NCI-H82 (cell line): ENCODE results near the gene SCMH1.
"Not testable (repeated sequence)": the region's sequence is repeated elsewhere in the genome, so short reads cannot be mapped to it uniquely, and the experiment has no call there.

ENCODE experiments used
- DNase-seq: peaks from one replicate; lab custom pipeline; 2025; lab: John Stamatoyannopoulos, UW

Gene SCMH1

DNA sequence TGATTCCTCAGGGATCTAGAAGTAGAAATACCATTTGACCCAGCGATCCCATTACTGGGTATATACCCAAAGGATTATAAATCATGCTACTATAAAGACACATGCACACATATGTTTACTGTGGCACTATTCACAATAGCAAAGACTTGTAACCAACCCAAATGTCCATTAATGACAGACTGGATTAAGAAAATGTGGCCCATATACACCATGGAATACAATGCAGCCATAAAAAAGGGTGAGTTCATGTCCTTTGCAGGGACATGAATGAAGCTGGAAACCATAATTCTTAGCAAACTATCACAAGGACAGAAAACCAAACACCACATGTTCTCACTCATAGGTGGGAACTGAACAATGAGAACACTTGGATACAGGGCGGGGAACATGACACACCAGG, 30.5 kb downstream of the SCMH1 start:
- not testable (repeated sequence) for DNase-seq

DNA sequence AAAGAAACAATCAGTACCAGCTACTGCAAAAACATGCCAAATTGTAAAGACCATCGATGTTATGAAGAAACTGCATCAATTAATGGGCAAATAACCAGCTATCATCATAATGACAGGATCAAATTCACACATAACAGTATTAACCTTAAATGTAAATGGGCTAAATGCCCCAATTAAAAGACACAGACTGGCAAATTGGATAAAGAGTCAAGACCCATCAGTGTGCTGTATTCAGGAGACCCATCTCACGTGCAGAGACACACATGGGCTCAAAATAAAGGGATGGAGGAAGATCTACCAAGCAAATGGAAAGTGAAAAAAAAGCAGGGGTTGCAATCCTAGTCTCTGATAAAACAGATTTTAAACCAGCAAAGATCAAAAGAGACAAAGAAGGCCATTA, 35.1 kb downstream of the SCMH1 start:
- not testable (repeated sequence) for DNase-seq

- no peak for DNase-seq
Measured at GRCh38 chr1:41200728-41201127, 41.4 kb downstream of the SCMH1 start.

- no peak for DNase-seq
Measured at GRCh38 chr1:41199375-41199774, 42.7 kb downstream of the SCMH1 start.

- DNase-seq: peak; percentile 59
Measured at GRCh38 chr1:41192456-41193178, 49.5 kb downstream of the SCMH1 start.

DNA sequence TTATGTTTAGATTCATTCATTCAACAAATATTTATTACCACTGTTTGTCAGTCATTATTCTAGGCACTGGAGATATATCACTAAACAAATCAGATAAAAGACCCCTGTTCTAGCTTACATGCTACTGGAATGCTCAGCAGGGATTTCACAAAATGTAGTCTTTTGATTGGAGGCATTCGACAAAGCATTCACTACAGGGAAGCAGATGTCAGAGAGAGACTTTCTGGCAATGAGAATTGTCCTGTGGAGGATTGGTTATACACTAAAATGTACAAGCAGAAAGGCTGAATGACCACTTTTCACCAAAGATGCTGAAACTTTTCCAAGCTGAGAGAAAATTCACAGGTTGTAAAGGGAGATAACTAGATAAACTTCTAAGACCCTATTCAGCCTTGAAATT, 57.7 kb downstream of the SCMH1 start:
- DNase-seq: no peak

DNA sequence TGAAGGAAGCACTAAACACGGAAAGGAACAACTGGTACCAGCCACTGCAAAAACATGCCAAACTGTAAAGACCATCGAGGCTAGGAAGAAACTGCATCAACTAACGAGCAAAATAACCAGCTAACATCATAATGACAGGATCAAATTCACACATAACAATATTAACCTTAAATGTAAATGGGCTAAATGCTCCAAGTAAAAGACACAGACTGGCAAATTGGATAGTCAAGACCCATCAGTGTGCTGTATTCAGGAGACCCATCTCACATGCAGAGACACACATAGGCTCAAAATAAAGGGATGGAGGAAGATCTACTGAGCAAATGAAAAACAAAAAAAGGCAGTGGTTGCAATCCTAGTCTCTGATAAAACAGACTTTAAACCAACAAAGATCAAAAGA, 63.9 kb downstream of the SCMH1 start:
- not testable (repeated sequence) for DNase-seq

- DNase-seq: no peak
Measured at GRCh38 chr1:41175546-41175945, 66.6 kb downstream of the SCMH1 start.

DNA sequence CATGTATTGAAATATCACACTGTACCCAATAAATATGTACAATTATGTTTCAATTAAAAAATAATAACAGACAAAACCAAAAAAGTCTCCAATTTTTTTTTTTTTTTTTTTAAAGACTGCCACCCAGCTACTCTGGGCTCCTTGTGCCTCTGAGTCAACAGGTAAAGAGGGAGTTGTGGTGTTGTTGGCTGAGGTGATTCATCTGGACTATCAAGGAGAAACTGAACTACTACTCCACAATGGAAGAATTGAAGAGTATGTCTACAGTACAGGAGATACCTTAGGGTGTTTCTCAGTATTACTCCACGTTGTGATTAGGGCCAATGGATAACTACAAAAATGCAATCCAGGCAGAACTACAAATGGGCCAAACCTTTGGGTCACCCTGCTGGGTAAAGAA, 67.9 kb downstream of the SCMH1 start:
- no peak for DNase-seq

DNA sequence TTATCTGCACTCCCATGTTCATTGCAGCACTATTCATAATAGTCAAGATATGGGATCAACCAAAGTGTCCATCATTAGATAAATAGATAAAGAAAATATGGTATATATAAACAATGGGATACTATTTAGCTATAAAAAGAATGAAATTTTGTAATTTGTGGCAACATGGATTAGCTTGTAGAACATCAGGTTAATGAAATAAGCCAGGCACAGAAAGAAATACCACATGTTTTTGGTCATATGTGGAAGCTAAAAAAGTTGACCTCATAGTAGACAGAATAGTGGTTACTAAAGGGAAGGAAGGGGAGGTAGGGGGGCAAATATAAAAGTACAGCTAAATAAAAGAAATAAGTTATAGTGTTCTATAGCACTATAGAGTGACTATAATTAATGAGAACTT, 68.5 kb downstream of the SCMH1 start:
- DNase-seq: no peak

DNA sequence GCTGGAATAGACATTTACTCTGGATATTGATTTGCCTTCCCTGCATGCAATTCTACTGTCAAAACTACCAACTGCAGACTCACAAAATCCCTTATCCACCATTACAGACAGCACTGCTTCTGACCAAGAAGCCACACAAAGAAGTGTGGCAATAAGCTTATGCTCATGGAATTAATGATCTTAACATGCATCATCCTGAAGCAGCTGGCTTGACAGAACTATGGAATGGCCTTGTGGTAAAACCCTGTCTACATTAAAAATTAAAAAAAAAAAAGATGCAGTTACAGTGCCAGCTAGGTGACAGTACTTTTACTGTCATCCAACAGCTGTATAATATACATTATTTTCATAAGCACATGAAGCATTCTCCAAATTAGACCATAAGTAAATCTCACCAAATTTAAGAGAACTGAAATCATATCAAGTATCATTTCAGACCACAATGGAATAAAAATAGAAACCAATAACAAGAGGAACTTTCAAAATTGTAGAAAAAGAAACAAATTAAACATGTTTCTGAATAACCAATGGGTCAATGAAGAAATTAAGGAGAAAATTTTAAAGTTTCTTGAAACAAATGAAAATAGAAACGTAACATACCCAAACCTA, 70.7 kb downstream of the SCMH1 start:
- no peak for DNase-seq

DNA sequence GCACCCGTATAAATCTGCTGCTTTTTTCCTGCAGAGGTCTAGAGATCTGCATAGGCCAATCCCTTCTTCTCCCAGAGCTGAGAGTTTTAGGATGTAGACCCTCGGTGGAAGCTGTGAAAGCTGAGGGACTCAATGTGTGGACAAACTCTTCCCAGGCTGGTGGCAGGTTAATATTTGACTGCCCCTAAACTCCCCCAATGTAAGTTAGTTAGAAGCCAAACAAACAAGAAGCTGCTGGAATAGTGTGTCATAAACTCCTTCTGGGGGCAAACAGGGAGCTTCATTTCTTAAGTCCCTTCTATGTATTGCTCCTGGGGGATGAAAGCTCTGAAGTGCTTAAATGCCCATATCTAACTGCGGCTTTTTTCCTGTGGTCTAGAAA, 72.3 kb downstream of the SCMH1 start:
- DNase-seq: no peak

- no peak for DNase-seq
Measured at GRCh38 chr1:41169066-41169798, 72.9 kb downstream of the SCMH1 start.

- DNase-seq: no peak
Measured at GRCh38 chr1:41167667-41168066, 74.4 kb downstream of the SCMH1 start.

- no peak for DNase-seq
Measured at GRCh38 chr1:41164727-41165126, 77.4 kb downstream of the SCMH1 start.

DNA sequence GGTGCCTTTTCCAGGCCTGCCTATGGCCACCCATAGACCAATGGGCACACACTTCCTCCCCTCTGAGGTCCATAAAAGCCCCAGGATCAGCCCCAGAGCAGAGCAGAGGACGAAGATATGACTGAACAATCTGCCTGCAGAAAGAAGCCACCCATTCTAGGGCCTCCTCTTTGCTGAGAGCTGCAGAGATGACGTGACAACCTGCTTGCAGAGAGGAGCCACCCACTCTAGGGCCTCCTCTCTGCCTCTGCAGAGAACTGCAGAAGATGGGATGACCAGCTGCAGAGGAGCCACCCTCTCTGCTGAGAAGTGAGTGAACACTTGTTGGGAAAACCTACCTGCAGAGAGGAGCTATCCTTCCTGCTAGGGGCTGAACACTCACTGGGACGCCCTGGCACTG, 79.7 kb downstream of the SCMH1 start:
- DNase-seq: no peak

GRCh38 chr1:41161846-41162245, 80.3 kb downstream of the SCMH1 start:
- peak; percentile 66 for DNase-seq

GRCh38 chr1:41160498-41161110, 81.5 kb downstream of the SCMH1 start:
- no peak for DNase-seq

DNA sequence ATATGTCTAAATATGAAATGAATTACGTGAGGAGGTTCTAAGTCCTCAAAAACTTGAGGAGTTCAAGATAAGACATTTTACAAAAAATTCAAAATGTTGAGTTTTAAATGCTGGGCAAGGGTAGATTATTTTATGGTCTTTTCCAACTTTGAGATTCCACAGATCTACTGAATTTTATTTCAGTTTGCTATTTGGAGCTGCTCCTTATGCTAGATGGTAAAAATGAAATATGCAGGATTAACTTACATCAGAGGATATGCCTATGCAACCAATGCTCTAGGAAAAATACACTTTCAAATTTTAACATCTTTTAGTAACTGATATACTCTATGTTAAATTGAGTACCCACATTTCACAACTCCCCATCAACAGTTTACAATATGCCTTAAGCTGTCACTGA, 83.1 kb downstream of the SCMH1 start:
- DNase-seq: no peak

- DNase-seq: no peak
Measured at GRCh38 chr1:41158147-41158875, 83.8 kb downstream of the SCMH1 start.

- DNase-seq: no peak
Measured at GRCh38 chr1:41155105-41155504, 87.0 kb downstream of the SCMH1 start.

- DNase-seq: no peak
Measured at GRCh38 chr1:41153750-41154274, 88.3 kb downstream of the SCMH1 start.
